Fibroblast of skin of left quadriceps (primary cell): Measurements from ENCODE around the gene PRKG1.
A peak's percentile ranks its signal among the peaks of the same experiment; 100 is the strongest.
"Not testable (repeated sequence)": the region's sequence is repeated elsewhere in the genome, so short reads cannot be mapped to it uniquely, and the experiment has no call there.

Experiments used
- DNase-seq, 2 experiments: peaks; one replicate each; pipeline ENCODE4 v3.0.0-alpha.2; 2013; ENCODE audit warnings: low read depth in 2 of 2

Gene PRKG1

DNA sequence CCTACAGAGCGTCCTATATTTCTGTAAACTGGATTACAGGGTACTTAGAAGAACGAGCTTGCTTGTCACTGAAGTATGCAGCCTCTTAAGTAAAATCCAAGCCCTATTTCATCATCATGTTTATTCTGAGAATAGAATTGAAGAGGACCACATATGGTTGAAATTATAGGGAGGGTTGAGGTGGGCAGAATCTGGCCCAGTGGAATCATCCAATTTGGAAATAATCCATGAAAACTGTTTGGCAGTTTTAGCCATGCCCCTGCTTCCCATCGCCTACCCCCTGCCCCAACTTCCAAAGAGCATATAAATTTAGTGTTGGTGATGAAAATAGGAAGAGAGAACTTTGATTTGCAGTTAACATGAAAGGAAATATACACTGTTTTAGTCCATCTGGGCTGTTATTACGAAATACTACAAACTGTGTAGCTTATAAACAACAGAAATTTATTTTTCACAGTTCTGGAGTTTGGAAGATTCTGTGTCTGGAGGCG, 150.4 kb downstream of the PRKG1 start:
- peak; percentile 94 to 95 for DNase-seq

GRCh38 chr10:51227897-51228713, 153.8 kb downstream of the PRKG1 start:
- DNase-seq, result no peak

DNA sequence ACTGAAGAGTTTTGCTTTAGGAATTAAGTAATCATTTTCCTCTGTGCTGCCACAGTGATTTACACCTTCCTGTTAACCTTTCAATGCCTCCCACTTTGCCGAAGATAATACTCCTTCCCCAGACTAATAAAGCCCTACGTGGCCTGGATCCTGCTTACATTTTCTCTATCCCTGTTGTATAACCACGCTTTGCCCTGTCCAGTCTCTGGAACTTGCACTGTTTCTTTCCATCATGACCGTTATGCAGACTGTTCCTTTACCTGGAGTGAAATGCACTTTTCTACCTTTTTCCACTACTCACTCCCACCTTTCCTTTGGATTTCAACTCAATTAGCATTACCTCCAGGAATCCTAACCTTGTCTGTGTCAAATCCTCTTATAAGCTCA, 154.4 kb downstream of the PRKG1 start:
- DNase-seq, result no peak

GRCh38 chr10:51230887-51231585, 156.7 kb downstream of the PRKG1 start:
- no peak for DNase-seq

- DNase-seq, result peak in 1 of 2 experiments; percentile 17
Observed at GRCh38 chr10:51231754-51232153, 157.5 kb downstream of the PRKG1 start.

DNA sequence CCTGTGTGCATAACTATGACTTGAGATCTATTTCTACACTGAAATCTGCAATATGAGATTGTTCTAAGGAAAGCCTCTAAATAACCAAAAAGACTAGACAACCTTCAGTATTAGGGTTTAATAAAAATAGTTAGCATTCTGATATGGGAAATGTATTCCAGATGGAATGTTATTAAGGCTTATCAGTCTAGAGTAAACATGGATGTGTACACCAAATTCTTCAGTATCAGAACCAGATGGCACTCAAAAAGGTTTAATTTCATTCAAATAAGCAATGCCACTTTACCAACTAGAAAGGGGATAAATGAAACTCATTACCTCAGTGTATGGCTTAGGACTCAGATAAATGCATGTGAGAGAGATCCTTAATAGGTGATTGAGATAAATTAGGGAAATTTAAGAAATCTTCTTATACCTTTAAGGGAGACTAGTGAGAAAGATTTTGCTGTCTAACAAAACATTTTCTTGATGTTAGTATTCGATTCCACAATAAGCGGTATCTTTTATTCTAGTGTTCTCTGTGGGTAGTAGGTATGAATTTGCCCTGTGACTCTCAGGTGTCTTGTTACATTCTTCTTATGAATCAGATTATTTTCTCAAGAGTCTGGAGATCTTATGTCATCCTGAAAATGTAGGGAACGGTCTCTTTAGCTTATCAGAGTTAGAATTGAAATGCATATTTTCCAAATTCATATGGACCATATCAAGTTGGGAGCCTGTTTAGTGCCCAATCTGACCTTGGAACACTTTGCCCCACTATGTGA, 159.2 kb downstream of the PRKG1 start:
- no peak for DNase-seq

DNA sequence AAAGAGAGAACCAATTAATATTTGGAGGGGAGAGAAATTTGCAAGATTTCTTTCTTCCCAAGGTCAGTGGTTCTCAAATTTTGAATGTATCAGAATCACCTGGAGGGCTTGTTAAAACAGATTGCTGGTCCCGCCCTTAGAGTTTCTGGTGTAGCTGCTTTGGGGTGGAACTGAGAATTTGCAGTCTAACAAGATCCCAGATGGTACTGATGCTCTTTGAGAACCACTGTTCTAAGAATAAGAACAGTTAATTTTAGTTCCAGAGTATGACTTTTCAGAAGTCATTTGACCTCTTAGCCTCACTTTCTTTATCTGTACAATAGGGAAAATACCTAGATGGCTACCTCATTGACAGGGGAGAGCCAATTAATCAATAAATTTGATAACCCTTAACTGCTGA, 161.6 kb downstream of the PRKG1 start:
- no peak for DNase-seq

DNA sequence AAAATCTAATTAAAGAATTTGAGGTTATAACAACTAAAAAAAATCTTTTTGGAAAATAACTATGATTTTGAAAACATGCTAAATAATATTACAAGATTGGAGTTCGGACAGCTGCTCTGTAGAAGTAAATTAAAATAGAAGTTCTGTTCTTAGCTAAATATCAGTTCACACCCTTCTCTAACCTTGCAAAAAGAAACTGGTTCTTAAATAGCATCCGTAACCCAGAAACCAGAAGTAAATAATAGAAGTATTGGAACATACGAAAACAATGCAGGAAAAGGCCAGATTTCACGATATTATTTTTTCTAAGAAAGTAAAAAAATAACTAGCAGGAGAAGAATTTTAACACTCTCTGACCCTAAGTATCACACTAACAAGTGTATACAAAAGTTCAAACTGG, 164.7 kb downstream of the PRKG1 start:
- DNase-seq, result no peak

DNA sequence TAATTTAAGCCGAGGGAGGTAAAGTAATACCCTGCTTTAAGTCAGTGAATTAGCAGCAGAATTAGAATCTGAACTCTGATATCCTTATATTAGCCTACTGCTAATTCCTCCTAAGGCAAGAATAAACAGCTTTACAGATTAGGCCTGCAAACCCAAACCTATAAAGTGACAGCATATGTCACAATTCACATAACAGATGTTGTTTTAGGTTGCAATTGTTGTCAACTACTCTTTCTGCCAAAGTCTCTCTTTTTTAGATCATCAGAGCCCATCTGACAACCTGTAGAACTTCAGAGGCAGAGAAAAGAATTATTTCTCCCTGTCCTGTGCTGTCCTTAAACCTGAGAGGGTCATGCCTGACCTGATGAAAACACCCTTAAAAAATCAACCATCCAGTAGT, 167.2 kb downstream of the PRKG1 start:
- no peak for DNase-seq

DNA sequence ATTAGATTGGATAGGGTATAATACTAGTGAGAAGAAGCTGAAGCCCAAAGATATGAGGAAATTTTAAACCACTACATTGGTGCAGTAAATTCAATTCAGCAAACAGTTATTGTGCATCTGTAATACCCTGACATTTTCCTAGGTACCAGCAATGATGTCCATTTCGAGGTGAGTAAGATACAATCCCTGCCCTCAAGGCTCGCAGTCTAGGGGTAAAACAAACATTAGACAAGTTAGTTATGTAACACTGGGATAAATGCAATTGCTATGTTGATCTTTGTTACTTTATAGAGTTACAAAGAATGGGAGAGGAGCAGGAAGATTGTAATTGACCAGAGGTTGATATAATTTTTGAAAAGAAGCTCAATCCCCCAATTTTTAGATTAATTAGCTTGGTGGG, 168.1 kb downstream of the PRKG1 start:
- DNase-seq, result no peak

- peak in 1 of 2 experiments; percentile 21 for DNase-seq
Observed at GRCh38 chr10:51244309-51244708, 170.0 kb downstream of the PRKG1 start.

DNA sequence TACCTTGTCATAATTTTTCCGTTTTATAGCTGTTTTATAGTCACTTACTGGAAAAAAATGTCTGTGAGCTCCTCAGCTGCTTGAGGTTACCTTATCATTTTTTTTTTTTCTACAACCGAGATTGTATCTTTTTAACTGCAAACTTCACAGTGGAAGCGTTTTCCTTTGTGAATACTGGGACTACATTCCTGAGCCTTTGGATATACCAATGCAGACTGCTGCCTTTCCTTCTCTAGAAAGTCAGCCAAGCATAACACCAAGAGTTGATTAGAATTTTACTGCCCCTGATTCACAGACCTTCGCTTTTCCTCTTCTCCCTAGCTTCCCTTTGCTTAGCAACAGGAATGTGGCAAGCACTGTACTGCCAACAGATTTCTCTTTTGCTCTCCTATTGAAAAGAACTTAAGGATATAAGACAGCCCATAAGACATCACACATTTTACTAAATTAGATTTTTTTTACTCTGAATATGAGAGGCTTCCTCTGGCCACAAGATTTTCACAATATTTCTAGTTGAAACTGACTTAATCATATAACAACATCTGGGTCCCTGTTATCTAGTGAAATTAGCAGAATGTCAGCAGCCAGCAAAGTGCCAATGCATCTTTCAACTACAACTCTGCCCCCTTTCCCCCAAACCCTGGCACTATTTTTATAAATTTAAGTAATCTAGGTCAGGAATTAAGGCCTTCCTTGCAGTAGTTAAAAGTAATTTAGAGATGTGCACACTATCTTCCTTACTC, 170.6 kb downstream of the PRKG1 start:
- DNase-seq, result peak; percentile 77

DNA sequence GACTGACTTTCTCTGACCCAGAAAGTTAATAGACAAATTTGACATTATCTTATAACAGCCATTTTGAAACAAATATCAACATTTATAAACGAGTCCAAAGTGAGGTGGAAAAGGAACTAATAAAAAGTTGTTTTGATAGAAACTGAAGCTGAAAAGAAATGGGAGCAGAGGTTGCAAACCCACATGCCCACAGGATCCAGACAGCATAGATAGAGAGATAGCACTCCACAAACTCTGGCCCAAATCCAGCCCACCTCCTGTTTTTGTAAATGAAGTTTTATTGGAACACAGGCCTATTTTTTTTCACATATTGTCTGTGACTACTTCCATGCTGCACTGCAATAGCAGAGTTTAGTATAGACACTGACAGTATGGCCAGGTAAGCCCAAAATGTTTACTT, 171.9 kb downstream of the PRKG1 start:
- DNase-seq, result no peak

GRCh38 chr10:51250278-51250920, 176.1 kb downstream of the PRKG1 start:
- DNase-seq, result no peak

DNA sequence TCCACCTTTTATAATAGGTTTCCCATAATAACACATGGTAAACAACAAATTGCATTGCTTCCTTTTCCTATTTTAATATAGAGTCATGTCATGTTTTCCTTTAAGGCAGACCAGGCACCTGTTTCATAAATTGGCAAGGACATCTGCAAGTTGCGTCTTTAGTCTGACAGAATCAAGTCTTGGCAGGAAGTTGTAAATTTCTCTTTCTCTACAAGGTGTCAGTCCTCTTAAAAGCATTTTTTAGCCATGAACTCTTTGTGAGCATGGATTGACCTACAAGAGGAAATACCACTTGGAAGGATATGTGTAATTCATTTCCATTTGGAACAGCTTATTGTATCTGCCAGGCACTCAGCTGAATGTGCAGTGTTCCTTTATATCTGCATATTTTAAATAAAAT, 176.8 kb downstream of the PRKG1 start:
- no peak for DNase-seq

GRCh38 chr10:51255381-51255780, 181.1 kb downstream of the PRKG1 start:
- no peak for DNase-seq

- DNase-seq, result no peak
Observed at GRCh38 chr10:51257511-51258248, 183.4 kb downstream of the PRKG1 start.

- DNase-seq, result no peak
Observed at GRCh38 chr10:51260376-51260775, 186.1 kb downstream of the PRKG1 start.

- DNase-seq, result peak; percentile 38 to 44
Observed at GRCh38 chr10:51266496-51266895, 192.2 kb downstream of the PRKG1 start.

GRCh38 chr10:51267980-51268570, 193.8 kb downstream of the PRKG1 start:
- not testable (repeated sequence) for DNase-seq
